ENCODE data around the gene IGFLR1. TPM values are rescaled to one million over a fixed set of nuclear protein-coding genes. Genes with fewer than 3 reads are reported as not detected.

Gene IGFLR1
- total and polyA plus RNA-seq, 9 of the 15 experiments (the other 6 are each of a cell fraction or from before 2014, with no cell fraction given): 1.0 to 14.3 (median 4.6) TPM

DNA sequence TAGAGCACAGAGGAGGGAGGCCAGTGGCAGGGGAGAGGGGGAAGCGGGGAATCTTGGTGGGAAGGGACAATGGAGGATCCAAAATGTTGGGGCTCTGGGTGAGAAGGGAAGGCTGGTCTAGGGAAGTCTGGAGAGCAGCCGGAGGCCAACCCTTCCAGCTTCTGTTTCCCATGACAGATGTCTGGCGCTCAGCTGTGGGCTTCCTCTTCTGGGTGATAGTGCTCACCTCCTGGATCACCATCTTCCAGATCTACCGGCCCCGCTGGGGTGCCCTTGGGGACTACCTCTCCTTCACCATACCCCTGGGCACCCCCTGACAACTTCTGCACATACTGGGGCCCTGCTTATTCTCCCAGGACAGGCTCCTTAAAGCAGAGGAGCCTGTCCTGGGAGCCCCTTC lies 4.3 kb upstream of the IGFLR1 start:
- Histone ChIP-seq H3K4me3 (peak overlapping the region; percentile 92), H3K4me2 (ENCODE audit: insufficient read depth, low read length) (peak overlapping the region; percentile 95), H3K36me3 (ENCODE audit: control insufficient read depth, insufficient read depth, low read length) (peaks cover 19% of the 10 kb centered on the region; the same call in 1 of the 3 replicates), H2AFZ (ENCODE audit: low read depth, low read length) (no peak overlapping the region), H3K27me3 (ENCODE audit: control insufficient read depth in 2 of 2, insufficient read depth in 2 of 2, low read length in 2 of 2) (no peaks in the 10 kb centered on the region), H3K79me2 (ENCODE audit: control insufficient read depth, insufficient read depth, low read length) (peaks cover 16% of the 10 kb centered on the region), H3K4me1 (replicated peaks in 1 of 2; ENCODE audit: control insufficient read depth in 2 of 2, insufficient read depth in 2 of 2, low read length in 2 of 2) (peaks cover 27 to 40% of the 10 kb centered on the region in 2 experiments; a peak in 4 of 5 replicates), H3K9me1 (ENCODE audit: control insufficient read depth, insufficient read depth, low read length) (no peaks in the 10 kb centered on the region), H3K27ac (ENCODE audit: extremely low read depth, low read depth, low read length) (peak overlapping the region; percentile 62; the same call in 2 of the 3 replicates), H3K9me3 (replicated peaks; ENCODE audit: control insufficient read depth, insufficient read depth, low read depth, low read length) (no peaks in the 10 kb centered on the region), H3K9ac (ENCODE audit: insufficient read depth in 1 of 2, low read depth in 2 of 2, low read length in 2 of 2) (peak overlapping the region; percentile 92 to 94), H4K20me1 (replicated peaks; ENCODE audit: control insufficient read depth, insufficient read depth, low read length) (no peaks in the 10 kb centered on the region)
- CTCF ChIA-PET (ENCODE audit: low intra/inter-chr PET ratio): no interaction called here
- BruUV-seq (replicated peaks): no TSS peak
- POLR2A ChIA-PET: interaction anchor here (2.5 kb wide), 1 partner anchor 10 kb away, joined by 12 read pairs; the partner anchor contains the start of genes HSPB6 and PROSER3
- ATAC-seq (no peak), FAIRE-seq (no peak), DNase-seq (ENCODE audit: extremely low read depth in 1 of 4, low spot score in 3 of 4) (no peak)
- TF ChIP-seq, protein P1, sequence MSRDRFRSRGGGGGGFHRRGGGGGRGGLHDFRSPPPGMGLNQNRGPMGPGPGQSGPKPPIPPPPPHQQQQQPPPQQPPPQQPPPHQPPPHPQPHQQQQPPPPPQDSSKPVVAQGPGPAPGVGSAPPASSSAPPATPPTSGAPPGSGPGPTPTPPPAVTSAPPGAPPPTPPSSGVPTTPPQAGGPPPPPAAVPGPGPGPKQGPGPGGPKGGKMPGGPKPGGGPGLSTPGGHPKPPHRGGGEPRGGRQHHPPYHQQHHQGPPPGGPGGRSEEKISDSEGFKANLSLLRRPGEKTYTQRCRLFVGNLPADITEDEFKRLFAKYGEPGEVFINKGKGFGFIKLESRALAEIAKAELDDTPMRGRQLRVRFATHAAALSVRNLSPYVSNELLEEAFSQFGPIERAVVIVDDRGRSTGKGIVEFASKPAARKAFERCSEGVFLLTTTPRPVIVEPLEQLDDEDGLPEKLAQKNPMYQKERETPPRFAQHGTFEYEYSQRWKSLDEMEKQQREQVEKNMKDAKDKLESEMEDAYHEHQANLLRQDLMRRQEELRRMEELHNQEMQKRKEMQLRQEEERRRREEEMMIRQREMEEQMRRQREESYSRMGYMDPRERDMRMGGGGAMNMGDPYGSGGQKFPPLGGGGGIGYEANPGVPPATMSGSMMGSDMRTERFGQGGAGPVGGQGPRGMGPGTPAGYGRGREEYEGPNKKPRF (IDR thresholded peaks at IDR 0.05; ENCODE audit: low read depth, low read length): no peak
- no peak for TF ChIP-seq CBX2 (IDR thresholded peaks at IDR 0.05; ENCODE audit: insufficient read depth, low read length, poor library complexity, severe bottlenecking)
- TF ChIP-seq, protein P2, sequence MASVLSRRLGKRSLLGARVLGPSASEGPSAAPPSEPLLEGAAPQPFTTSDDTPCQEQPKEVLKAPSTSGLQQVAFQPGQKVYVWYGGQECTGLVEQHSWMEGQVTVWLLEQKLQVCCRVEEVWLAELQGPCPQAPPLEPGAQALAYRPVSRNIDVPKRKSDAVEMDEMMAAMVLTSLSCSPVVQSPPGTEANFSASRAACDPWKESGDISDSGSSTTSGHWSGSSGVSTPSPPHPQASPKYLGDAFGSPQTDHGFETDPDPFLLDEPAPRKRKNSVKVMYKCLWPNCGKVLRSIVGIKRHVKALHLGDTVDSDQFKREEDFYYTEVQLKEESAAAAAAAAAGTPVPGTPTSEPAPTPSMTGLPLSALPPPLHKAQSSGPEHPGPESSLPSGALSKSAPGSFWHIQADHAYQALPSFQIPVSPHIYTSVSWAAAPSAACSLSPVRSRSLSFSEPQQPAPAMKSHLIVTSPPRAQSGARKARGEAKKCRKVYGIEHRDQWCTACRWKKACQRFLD (CRISPR knock-in tag; IDR thresholded peaks at IDR 0.05): no peak
- peak in 1 of 2 experiments; percentile 20; a peak in 1 of 4 replicates for TF ChIP-seq SIN3A (IDR thresholded peaks at IDR 0.05; ENCODE audit: borderline replicate concordance in 2 of 2, control insufficient read depth in 1 of 2, low read depth in 2 of 2, low read length in 2 of 2)
- intact Hi-C loops (cut with micrococcal nuclease) (loop anchor here (10.0 kb wide), 1 partner anchor 102 kb away; the partner anchor contains the start of genes COX6B1 and ETV2), in situ Hi-C loops (cut with MboI) (no loop called here)
- 16% methylated on average over 4 of the region's 5 CpGs for WGBS (ENCODE audit: insufficient coverage, low coverage, missing lambda C conversion rate)
